IPS-18c (cell line): ENCODE results near the gene RIPOR1.

Experiments used
- H3K4me3 ChIP-seq: 2 replicates; pipeline ENCODE4 v1.7.0; 2013; ENCODE audit warnings: low read depth, mild to moderate bottlenecking, low read length, moderate library complexity; ENCODE audit not compliant: insufficient read depth
- H3K9me3 ChIP-seq: one replicate; pipeline ENCODE4 v1.6.1; 2013; ENCODE audit warnings: mild to moderate bottlenecking, low read length, moderate library complexity; ENCODE audit not compliant: control insufficient read depth, insufficient read depth

Gene RIPOR1

DNA sequence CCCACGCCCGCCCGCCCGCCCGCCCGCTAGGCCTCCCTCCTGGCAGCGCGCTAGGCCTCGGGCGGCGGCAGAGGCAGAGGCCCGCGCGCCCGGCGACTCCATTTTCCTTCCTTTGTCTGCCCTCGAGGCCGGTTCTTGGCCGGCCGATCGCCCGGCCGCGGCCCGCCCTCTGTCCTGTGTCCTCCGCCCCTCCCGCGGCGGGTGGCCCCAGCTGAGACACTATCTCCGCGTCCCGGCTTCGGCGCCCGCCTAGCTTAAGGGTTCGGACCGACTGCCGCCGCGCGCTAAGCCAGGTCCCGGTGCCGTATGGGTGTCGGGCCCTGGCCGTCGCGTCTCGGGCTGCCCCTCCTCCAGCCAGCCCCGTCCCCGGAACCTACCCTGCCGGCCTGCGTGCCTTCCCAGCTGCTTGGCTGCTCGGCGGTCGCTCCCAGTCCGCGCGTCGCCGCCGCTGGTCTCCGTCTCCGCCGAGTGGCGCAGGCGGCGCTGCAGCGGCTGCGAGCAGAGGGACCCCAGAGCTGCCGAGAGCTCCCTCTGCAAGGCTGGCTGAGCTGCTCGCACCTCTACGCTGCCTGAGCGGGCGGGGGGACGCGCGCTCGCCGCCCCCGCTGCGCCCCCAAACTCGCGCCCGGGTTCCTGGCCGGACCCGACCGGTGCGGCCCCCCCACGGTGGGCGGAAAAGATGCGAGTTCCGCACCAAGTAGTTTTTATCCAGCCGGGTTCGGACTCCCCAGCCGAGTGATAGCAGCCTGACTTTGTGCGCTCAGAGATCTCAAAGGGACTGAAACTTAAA, 34.5 kb downstream of the RIPOR1 start:
- Histone ChIP-seq H3K9me3 (peaks cover 2% of the 10 kb centered on the region), H3K4me3 (peak overlapping the region; percentile 91)

DNA sequence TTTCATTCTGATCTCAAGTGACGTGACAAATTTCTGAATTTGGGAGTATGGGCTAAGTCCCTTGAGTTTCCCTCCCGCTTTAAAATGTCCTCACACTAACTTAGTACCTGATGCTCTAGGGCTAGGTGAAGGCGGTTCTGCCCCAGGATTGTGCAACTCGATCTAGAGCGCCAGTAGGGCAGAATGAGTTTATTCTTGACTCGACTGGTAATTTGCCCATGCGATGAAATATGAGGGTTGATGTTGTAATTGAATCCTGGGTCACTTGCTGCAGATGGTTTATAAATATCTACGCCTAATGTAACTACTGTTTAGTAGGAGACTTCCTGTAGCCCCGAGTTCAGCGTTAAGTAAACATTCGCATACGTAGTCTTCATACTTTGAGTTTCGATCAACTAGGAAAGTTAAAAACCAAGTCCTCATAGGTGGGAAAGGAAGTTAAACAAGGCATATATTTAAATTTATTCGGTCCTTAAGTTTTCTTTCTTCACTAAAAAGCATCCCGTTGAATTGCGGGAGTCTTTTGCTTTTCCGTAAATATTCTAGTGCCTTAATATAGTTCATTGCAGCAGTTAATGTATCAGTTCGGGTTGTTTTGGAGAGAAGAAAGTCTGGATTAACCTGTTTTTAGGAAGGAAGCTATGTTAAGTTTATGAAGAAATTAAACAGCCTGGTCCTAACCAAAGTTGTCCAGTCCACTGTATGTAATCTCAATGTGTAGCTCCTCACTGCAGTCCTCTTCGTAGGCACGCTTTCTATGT, 35.3 kb downstream of the RIPOR1 start:
- peak overlapping the region; percentile 91 for H3K4me3 ChIP-seq

DNA sequence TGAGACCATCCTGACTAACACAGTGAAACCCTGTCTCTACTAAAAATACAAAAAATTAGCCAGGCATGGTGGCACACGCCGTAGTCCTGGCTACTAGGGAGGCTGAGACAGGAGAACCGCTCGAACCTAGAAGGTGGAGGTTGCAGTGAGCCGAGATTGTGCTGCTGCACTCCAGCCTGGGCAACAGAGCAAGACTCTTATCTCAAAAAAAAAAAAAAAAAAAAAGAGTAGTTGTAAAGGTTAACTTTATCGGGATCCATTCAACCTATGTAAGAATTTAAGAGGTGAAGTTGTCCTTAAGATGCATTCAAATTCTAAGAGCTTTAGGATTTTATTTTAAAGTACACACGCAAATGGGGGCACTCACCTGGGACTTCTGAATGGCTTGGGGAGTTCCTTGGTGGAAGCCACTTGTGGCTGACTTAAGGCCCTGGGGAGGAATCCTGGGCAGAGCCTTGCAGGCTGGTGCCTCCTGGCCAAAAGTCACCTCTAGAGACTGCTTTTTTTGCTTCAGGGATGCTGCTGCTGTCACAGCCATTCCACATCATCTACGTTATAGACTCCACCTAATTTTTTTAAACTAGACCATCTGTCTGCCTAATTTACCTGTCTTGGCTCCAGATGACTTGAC, 37.0 kb downstream of the RIPOR1 start:
- H3K9me3 ChIP-seq, result peaks cover 2% of the 10 kb centered on the region
- H3K4me3 ChIP-seq, result no peak overlapping the region

More for the DNA sequence above, 35.3 kb downstream of the RIPOR1 start:
- peaks cover 2% of the 10 kb centered on the region for H3K9me3 ChIP-seq

DNA sequence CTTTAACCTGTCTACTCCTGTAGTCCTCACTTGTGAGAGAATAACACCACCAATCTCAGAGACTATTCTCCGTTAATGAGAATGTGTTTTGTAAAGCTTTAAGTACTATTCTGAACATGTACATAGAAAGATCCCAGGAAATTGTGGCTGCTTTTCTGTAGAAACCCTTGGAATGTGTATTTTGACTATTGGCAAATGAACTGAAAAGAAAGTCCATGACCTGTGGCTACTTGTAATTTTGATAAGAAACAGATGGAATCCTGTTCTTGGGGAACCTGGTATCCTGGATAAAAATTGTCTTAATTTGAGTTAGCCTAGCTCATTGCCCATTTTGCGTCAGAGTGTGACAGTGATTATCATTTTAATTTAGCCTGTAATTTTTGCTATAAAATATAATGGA, 42.8 kb downstream of the RIPOR1 start:
- no peak overlapping the region for H3K4me3 ChIP-seq
- H3K9me3 ChIP-seq, result no peaks in the 10 kb centered on the region

DNA sequence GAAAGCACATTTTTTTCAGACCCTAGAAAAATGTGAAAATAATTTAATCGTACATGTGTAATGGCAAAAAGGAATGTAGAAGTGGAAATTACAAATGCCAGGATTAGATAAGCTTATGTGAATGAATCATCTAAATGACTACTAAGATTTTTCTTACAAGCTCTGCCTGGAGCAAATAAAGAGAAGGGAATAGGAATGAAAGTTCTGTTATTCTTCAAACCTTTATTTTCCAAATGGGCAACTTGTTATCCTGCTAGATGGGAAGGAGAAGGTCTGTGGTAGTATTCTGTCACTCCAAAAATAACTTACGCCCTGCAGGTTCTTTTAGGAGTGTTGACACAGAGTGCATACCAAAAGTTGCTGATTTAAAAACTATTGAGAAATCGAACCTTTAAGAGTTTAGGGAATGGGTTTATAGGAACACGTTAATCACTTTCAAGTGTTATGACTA, 43.4 kb downstream of the RIPOR1 start:
- H3K4me3 ChIP-seq, result no peak overlapping the region
- no peaks in the 10 kb centered on the region for H3K9me3 ChIP-seq

DNA sequence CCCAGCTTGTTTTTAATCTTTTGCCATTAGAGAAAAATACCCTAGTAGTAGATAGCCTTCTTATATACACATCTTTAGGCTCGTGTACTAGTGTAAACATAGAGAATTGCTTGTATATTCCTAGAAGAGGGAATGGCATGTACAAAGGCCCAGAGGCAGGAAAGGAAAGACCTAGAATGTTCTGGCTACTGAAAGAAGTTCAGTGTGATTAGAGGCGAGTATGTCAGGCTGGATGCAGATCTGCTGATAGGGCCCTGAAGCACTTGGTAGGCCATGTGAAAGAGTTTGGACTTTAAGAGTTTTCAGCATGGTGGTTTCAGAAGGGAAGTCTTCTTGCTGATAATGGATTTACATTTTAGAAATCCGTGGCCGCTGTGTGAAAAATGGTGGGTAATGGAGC, 51.1 kb downstream of the RIPOR1 start:
- Histone ChIP-seq H3K9me3 (no peaks in the 10 kb centered on the region), H3K4me3 (no peak overlapping the region)

DNA sequence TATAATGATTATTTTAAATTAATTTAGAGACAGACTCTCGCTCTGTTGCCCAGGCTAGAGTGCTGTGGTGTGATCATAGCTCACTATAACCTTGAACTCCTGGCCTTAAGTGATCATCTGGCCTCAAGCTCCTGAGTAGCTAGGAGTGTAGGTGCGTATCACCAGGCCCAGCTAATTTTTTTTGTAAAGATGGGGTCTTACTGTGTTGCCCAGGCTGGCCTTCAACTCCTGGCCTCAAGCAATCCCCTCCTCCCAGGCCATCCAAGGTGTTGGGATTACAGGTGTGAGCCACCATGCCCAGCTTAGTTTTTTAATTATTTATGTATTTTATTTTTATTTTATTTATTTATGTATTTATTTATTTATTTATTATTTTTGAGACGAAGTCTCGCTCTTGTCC, 51.6 kb downstream of the RIPOR1 start:
- H3K9me3 ChIP-seq, result no peaks in the 10 kb centered on the region
- H3K4me3 ChIP-seq, result no peak overlapping the region

DNA sequence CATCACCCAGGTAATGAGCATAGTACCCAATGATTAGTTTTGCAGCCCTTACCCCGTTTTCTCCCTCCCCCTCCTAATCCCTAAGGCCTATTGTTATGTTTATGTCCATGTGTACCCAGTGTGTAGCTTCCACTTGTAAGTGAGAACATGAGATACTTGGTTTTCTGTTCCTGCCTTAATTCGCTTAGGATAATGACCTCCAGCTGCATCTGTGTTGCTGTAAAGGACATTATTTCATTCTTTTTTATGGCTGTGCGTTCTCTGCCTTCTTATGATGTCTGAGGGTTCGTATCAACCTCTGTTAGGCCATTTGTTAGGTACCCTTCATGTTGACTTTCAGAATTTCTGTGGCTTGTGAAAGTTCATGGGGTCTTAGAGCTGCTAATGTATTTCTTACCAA, 64.7 kb downstream of the RIPOR1 start:
- Histone ChIP-seq H3K4me3 (peak overlapping the region; percentile 17; the same call in 1 of the 2 replicates), H3K9me3 (no peaks in the 10 kb centered on the region)

DNA sequence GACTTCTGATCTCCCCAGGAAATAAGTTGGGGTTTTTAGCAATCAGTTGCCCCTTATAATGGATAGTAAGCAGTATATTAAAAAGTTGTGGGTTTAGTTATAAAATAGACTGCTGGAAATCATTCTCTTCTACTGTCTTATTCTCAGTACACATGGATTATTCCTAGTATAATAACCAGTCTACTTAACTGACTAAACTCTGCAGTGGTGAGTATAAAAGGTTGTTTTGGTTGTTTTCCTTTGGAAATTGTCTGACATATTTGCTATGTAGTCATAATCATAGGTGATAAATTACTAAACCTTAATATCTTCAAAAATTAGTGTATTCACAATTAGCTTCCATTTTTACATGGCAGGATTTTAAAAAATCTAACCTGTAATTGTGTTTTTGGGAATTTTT, 65.1 kb downstream of the RIPOR1 start:
- Histone ChIP-seq H3K4me3 (no peak overlapping the region), H3K9me3 (no peaks in the 10 kb centered on the region)

DNA sequence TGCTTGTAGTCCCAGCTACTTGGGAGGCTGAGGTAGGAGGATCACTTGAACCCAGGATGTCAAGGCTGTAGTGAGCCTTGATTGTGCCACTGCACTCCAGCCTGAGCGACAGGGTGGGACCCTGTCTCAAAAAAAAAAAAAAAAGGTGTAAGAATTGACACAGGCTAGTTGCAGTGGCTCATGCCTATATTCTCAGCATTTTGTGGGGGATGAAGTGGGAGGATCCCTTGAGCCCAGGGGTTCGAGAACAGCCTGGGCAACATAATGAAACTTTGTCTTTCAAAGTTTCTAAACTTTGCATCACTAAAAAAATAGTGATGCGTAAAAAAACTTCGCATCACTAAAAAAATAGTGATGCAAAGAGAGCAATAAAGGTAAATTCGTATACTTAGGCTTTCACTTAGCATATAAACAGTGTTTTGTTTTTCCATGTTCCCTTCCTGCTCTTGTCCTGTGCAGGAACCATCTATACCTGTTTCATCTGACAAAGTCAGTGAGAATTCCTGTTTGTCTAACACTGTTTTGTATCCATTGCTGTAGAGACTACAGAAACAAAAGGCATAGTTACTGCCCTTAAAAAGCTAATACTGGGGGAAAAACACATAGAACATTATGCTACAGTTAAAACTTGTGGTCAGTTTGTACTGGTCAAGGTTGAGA, 65.8 kb downstream of the RIPOR1 start:
- Histone ChIP-seq H3K9me3 (no peaks in the 10 kb centered on the region), H3K4me3 (no peak overlapping the region)

DNA sequence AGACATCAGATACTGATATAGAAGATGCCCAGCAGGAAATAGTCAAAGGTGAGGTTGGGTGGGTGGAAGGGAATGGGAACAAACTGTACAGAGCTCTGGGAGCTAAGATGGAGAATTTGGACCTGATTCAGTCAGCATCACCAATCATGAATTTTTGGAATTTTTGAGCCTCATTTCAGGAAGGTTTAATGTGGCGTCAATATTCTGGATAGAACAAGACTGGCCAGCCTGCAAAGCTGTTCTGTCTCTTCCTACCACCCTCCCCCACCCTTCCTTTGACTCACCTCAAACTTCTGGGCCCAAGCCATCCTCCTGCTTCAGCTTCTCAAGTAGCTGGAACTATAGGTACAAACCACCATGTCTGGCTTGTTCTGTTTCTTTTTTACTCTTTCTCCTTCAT, 66.3 kb downstream of the RIPOR1 start:
- Histone ChIP-seq H3K9me3 (no peaks in the 10 kb centered on the region), H3K4me3 (no peak overlapping the region)
